Suppressor macrophage (primary cell): Measurements from ENCODE around the gene TIPARP.
"Not testable (repeated sequence)": the region's sequence is repeated elsewhere in the genome, so short reads cannot be mapped to it uniquely, and the experiment has no call there.

Experiments used
- DNase-seq, 4 experiments: peaks; one replicate each; pipeline ENCODE4 v3.0.0-alpha.2; 2020 to 2022

Gene TIPARP

GRCh38 chr3:156649681-156650080 lies 24.7 kb upstream of the TIPARP start:
- no peak for DNase-seq

GRCh38 chr3:156652661-156653060 lies 21.7 kb upstream of the TIPARP start:
- not testable (repeated sequence) for DNase-seq

- DNase-seq: peak in 2 of 4 experiments; percentile 48 to 55
Measured at GRCh38 chr3:156654834-156655233, 19.6 kb upstream of the TIPARP start.

GRCh38 chr3:156655819-156656550 lies 18.4 kb upstream of the TIPARP start:
- DNase-seq: peak; percentile 34 to 75 (median 58)

GRCh38 chr3:156657440-156657839 lies 16.9 kb upstream of the TIPARP start:
- DNase-seq: no peak

- DNase-seq: no peak
Measured at GRCh38 chr3:156657862-156658731, 16.3 kb upstream of the TIPARP start.

- DNase-seq: no peak
Measured at GRCh38 chr3:156658732-156659090, 15.7 kb upstream of the TIPARP start.

GRCh38 chr3:156659260-156659659 lies 15.1 kb upstream of the TIPARP start:
- no peak for DNase-seq

GRCh38 chr3:156661155-156661554 lies 13.2 kb upstream of the TIPARP start:
- DNase-seq: peak in 1 of 4 experiments; percentile 42

GRCh38 chr3:156664011-156664830 lies 10.2 kb upstream of the TIPARP start:
- no peak for DNase-seq

- DNase-seq: no peak
Measured at GRCh38 chr3:156664831-156665178, 9.6 kb upstream of the TIPARP start.

GRCh38 chr3:156665291-156665690 lies 9.1 kb upstream of the TIPARP start:
- peak; percentile 40 to 79 (median 62) for DNase-seq

GRCh38 chr3:156666073-156666472 lies 8.3 kb upstream of the TIPARP start:
- DNase-seq: no peak

GRCh38 chr3:156668073-156668763 lies 6.2 kb upstream of the TIPARP start:
- peak in 1 of 4 experiments; percentile 43 for DNase-seq

- peak in 1 of 4 experiments; percentile 28 for DNase-seq
Measured at GRCh38 chr3:156670077-156670476, 4.3 kb upstream of the TIPARP start.

- DNase-seq: peak in 3 of 4 experiments; percentile 32 to 43 (median 43)
Measured at GRCh38 chr3:156670652-156671051, 3.7 kb upstream of the TIPARP start.

- DNase-seq: no peak
Measured at GRCh38 chr3:156673732-156674045, 701 bp upstream of the TIPARP start.

- peak; percentile 68 to 84 (median 73) for DNase-seq
Measured at GRCh38 chr3:156674911-156675829, 780 bp downstream of the TIPARP start.

- DNase-seq: peak; percentile 54 to 83 (median 77)
Measured at GRCh38 chr3:156675830-156676767, 1.7 kb downstream of the TIPARP start.
